SW480 (cell line): ENCODE results near the gene INSYN2A.

ENCODE experiments used
- DNase-seq: peaks from one replicate; pipeline ENCODE4 v3.0.0-alpha.2; 2016; ENCODE audit warnings: low spot score

The INSYN2A gene, protein sequence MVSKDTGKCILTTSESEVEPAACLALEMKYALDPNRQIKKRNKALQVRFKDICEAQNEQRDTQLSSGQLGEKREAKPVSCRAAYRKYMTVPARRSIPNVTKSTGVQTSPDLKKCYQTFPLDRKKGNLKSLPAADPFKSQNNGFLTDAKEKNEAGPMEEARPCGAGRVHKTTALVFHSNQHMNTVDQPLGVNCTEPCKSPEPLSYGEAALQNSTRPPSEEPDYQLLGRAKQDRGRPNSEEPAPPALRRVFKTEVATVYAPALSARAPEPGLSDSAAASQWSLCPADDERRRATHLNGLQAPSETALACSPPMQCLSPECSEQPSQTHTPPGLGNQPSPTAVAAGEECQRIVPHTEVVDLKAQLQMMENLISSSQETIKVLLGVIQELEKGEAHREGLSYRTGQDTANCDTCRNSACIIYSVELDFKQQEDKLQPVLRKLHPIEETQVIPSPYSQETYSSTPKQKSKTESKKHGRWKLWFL

DNA sequence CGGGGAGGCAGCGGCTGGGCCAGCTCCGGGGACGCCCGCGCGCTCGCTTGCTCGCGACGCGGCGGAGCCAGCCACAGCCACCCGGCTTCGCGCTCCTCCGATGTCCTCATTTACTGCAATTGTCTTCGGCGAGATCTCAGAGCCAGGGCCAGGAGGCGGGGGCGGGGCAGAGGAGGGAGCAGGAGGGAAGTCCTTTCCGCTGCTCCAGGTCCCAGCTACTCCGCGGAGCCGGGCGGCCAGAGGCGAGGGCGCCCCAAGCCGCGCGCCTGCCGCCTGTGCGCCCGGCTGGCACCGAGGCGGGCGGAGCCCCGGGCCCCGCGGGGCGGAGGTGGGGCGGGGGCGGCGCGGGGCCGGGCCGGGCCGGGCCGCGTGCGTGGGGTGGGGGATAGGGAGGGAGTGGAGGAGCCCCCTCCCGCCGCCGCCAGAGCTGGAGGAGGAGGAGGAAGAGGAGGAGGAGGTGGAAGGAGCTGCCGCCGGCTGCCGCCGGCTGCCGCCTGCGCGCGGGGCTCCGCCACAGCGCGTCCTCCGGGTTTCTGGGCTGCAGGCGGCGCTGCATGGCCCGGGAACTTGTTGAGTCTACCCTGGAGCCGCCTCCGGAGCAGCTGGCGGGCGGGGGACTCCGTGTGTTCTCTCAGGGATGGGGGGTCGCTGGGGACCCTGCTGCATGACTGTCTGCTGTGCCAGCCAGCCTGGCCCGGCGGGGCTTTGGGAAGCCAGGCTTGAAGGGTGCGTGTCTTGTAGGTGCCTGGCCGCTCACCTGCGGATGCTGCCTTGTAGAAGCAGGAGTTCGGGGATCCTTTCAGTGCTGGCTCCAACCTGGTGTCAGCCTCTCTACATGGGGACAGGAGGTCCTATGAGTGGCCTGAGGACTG is at the start of gene INSYN2A:
Gene INSYN2A (minus strand): TSS at position 310 of the 872 bp plus-strand sequence. CDS start 20,196 bp downstream, outside the sequence.
- no peak for DNase-seq

DNA sequence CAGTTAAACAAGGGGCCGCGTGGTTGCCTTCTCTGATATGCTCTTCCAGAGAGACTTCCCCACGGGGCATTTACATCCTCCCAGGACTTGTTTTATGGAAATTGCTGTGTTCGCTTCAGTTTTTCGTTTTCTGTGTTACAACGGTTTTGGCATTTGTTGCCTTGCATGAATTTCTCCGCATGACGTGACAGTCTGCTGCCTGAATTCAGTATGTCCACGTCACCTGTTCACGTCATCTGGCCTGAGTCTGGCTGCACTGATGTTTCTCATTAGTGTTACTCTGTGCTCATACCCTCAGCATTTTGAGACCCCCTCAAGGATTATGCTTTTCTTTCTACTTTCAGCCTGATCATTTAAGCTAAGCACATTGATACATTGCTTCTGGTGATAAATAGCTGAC is 49.1 kb upstream of the INSYN2A start:
- no peak for DNase-seq

DNA sequence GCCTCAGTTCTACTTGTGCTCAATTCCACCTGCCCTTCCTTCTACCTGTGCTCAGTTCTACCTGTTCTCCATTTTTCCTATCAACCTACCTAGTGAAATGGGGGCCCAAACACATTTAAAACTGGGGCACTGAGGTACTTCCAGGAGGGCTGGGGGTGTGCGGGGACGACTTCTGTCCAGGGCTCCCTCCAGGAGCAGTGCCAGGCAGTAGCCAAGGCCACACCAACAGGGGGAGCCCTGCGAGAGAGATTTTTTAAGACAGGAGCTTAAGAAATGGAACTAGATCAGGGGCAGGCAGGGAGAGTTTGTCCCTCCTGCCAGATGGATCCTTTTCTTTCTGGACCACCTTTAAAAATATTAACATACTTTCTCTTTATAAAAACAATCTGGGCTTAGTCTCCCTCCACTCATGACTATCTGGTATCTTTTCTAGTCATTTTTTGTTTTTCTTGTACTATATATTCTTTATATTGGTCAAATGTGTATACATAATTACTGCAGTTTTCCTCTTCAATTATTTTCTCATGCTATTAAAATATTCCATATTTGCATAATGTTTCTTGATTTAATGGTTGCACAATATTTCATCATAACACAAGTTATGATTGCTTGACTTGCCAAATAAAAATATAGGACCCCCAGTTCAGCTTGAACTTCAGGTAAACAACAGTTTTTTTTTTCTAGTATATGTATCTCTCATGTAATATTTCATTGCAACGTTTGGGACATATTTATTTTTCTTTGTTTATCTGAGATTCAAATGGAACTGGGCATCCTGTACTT is 47.3 kb upstream of the INSYN2A start:
- DNase-seq = peak; percentile 16

DNA sequence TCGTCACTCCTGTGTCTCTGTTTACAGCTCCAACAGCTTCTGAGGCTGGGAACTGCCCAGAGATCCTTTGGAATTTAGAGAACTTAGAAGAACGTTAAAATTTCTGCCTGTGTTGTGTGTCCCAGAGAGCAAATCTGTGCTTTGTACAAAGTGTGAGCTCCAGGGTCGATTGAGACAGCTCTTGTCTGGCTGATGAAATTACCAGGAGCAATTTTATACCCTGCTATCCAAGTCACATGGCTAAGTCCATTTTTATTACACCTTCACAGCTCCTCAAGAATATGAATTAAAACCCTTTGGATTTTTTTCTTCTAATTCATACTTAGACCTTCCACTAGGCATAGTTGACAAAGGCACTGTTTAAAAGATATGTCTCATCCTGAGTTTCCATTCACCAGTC is 46.5 kb upstream of the INSYN2A start:
- no peak for DNase-seq

DNA sequence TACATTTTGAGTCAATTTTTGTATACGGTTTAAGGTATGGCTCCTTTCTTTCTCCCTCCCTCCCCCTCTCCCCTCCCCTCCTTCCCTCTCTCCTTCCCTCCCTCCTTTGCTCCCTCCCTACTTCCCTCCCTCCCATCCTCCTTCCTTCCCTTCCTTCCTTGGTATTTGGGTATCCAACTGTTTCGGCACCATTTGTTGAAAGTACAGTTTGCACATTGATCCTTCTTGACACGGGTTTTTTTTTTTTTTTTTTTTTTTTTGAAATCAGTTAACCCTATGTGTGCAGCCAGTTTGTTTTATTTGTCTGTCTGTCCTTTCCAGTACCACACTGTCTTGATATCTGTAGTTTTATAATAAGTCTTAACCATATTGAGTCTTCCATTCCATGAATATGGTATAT is 39.9 kb upstream of the INSYN2A start:
- DNase-seq = no peak

DNA sequence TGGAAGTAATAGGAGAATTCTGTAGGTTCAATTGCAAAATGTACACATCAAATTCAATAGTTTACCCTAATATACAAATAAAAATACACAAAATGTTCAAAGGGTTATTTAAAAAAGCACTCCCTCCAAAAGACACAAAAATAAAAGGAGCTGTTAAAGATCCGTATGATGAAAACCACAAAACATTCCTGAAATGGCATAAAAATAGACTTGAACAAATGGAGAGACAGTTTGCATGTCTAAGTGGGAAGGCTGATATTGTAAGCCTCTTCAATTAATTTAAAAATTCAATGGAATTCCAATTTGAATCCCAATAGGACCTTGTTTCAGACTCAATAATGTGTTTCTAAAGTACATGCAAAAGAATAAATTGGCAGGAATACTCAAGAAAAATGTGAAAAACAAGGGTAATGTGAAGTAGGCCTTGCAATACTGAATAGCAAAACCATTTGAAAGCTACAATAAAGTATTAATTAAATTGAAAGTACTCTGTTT is 38.0 kb upstream of the INSYN2A start:
- no peak for DNase-seq

DNA sequence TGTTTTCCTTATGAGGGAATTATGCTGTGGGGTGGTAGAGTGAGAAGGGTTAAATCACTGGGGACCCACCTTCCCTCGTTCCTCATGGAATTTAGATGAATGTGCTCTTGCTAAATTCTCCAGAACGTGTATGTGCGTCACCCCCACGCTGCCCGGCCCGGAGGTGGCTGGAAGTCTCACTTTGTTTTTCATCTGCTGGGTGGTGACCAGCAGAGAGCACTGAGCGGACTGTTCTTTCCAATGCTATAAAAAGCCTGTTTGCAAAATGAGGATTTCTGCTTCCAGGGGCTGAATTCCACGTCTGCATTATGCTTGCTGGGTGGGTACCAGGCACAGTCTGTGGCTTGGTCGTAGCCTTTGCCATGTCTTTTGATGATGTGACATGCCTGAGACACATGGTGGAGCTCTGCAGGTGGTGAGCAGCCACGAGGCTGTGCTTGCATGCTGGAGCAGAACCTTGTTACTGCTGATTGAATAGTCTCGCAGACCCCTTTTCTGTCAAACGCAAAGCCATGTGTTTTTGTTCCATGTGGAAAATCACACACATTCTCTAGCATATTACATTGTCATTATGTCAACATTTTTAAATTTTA is 31.9 kb upstream of the INSYN2A start:
- no peak for DNase-seq

DNA sequence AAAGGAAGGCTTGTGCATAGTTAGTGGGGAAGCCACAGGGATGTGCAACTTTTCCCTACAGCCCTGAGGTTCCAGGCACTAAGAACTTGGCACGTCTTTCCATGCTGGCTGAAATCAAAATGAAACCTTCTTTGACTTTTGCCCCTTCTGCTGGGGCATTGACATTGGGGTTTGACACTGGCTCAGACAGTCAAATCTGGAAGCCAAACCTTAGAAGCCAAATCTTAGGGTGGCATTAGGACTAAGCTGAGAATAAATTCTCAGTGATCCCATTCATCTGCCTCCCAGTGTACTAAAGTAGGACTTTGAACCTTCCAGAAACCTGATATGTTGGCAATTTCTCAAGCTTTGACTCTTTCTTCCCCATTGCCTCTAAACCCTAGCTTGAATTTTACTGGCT is 31.3 kb upstream of the INSYN2A start:
- no peak for DNase-seq

DNA sequence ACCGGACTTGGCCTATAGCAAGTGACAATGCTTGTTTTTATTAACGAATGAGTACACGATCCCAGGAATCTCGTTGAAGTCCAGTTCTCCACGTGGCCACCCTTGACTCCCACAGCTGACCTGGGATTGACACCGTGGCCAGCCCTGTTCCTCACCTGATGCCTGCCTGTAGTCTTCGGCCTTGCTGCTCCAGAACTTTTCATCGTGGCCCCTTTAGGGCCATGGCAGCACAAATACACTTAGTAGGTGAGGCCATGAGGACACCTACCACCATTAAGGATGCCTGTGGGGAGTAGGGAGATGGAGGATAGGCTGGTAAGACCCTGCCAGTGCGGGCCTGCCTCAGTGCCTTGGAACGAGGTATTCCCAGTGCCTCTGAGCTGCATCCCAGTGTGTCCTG is 30.6 kb upstream of the INSYN2A start:
- DNase-seq = no peak

DNA sequence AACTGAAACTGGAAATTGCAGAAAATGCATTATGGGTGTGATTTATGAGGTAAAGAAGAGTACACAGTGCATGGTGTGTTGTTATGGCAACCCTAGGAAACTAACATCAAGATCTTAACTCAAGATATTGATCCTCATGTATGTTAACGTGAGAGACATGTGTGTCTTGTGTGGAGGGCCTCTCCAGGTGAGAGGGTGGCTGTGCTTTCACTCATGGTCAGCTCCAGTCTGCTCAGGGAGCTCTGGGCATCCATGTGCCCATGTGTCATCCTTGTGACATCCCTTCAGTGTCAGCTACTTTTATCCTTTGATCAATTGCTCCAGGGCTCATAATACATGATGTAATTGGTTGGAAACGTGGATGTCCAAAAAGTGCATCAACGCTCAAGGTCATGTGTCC is 24.9 kb upstream of the INSYN2A start:
- DNase-seq = no peak

DNA sequence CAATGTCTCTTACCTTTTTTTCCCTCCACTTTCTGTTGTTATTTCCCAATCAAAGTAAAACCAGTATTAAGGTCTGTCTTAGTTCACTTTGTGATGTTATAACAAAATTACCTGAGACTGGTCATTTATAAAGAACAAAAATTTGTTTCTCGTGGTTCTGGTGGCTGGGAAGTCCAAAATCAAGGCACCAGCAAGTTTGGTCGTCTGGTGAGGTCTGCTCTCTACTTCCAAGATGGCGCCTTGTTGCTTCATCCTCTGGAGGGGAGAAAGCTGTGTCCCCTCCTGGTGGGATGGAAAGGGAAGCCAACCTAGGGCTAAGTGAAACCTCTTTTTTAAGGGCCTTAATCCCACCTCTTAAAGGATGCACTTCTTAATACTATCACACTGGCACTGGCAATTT is 22.3 kb upstream of the INSYN2A start:
- DNase-seq = no peak

DNA sequence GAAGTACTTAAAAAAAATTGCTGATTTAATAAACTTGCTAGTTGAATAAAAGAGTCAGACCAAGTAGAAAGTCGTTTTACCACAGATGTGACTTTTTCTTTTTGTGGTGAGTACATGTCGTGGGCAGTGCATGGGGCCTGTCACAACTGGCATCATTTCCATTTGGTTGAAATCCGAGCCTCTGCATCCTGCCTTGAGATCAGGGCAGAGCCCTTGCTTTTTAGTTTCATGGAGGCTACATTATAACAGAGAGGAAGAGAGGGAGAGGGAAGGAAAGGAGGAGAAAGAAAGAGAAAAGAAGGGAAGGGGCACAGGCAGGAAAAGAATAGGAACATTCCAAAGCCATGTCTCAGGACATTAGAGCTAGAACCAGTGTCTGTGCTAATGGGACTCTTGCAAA is 20.4 kb upstream of the INSYN2A start:
- no peak for DNase-seq

DNA sequence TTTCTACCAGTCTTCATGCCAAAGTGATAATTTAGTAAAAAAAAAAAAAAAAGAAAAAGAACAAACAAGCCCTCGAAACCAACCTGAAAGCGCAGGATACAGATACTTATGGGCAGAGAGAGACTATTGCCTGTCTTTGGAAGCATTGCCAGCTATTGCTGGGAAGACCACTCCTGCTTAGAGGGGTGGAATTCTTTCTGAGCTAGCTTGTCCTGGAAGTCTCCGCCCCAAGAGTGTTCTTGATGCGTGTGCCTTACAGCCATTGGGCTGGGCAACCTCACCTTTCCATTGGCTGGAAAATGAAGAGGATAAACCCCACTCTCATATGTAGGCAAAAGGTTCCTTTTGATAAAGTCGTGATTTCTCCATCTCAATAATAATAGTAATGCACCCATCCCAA is 19.9 kb upstream of the INSYN2A start:
- DNase-seq = no peak

DNA sequence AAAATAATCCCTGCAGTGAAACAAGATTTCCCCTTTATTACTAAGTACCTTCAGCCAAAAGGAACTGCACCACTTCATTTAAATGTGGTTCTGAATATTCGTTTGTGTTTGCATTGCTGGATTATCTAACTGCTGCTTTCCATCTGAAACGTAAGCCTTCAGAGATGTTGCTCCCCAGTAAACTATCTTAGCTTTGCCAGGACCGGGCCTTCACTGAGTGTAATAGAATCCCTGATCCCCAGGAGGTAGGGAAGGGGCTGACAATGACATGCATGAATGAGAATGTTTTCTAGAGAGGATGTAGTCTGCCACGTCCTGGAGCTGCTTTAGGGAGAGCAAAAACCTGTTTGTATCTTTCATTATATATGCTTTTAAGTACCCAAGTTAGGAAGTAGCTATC is 19.5 kb upstream of the INSYN2A start:
- no peak for DNase-seq

DNA sequence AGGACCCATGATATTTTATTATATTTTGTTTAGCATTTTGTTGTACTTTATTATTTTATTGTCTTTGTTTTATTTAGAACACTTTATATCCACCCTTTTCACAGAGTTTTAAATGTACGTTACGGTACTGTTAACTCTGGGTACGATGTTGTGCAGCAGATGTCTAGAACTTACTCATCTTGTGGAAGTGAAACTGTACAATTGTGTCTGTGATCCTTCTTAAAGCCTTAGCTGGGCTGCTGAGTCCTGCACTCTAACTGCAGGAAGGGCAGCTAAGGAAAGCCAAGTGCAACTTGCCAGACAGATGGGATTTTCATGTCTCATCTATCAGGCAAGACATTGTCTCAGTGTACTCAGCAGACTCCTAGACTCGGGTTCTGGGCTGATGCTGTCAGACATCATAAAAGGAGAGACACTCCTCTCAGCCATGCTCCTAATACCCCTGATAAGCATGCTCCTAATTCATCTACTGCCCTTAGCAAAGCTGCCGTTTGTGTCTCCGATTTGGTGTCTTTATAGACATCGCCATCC is 14.6 kb upstream of the INSYN2A start:
- DNase-seq = no peak

DNA sequence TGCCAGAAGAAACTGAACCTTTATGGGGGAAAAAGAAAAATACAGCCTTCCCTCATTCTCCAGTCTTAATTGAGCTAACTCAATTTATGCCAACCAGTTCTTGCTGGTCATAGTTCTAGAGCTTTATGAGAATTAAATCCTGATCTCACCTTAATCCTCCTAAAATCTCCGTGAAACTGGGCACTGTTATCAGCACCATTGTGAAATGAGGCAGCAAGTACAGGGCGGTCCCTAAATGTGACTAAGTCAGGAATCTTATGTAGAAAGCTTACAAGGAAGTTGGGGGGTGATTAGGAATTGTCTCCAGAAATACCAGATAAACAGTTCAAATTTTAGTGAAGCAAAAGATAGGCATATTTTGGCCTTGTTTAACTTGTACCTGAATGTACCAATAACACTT is 10.7 kb upstream of the INSYN2A start:
- DNase-seq = no peak

DNA sequence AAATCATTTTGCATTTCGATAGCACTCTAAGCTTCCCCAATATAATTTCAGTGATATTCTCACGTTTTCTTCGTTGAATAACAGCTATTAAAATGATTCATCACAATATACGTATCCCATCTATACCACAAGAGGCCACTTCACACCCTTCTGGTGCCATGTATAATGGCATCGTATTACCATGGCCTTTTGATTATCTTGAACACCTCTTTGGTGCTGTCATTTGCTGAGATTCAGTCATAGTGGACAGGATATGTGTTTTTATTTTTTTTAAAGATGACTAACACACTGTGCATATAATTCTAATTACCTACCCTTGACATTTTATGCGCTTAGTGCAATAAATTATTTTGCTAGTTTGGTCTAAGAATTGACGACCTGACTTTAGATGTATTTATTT is 6.7 kb upstream of the INSYN2A start:
- DNase-seq = no peak

DNA sequence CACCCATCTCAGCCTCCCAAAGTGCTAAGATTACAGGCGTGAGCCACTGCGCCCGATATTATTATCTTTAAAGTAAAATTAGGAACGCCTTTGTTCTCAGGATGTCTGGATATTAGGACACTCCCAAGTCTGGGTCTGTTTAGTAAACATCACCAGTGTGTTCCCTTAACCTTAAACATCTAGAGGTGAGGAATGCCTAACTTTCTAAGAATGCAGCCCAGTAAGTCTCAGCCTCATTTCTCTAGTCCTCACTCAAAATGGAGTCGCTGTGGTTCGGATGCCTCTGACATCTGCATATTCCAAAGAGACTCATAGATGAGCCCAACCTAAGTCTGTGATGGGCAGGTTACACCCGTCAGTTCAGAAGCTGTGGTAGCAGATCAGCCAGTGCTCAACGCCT is 4.3 kb upstream of the INSYN2A start:
- DNase-seq = no peak

DNA sequence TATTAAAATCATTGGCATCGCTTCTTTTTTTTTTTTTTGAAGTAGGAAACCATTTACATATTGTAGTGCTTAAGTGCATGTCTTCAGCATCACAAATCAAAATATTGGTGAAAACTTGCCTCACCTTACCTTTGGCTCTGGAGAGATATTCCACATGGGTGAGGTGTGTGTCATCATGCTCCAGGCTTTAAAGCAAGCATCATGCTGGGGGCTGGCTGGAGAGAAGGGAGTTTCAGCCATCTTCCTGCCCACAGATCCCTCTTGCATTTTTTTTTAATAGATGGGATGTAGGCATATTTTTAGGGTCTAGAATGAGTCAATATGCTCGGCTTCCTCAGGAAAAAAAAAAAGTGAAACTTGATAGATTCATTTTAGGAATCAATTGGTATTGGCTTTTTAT is 2.3 kb upstream of the INSYN2A start:
- DNase-seq = no peak

DNA sequence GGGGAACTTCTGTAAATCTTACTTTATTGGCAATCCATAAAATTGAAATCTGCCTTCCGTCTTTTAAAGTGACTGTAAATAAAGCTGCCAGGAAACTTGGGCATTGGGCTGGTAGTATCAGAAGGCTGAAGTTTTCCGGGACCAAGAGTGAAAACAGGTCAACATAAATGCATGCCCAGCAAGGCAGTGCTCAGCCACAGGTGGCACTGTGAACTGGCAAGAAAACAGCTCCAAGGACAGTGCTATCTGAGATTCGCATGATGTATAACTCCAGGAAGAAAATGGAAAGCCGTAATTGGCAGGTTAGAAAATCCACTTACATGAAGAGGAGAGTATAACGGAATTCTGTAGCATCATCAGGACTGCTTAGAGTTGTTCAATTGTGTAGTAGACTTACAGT is 1.9 kb upstream of the INSYN2A start:
- DNase-seq = no peak

DNA sequence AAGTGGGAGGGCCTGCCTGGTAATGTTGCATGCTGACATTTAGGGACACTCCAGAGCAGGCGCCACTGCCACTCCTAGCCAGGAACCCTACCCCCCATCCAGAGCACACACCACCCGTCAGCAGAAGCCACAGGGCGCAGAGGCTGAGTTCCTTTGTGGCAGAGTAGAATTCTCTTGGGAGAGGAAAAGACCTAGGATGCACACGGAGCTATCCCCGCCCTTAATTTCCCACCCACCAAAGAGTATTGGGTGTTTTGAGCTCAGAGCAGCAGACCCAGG is 702 bp upstream of the INSYN2A start:
- DNase-seq = no peak
